GM12865 (cell line): Measurements from ENCODE around the gene MACROD1.

Source experiments
- DNase-seq: peaks from one replicate; pipeline ENCODE4 v3.0.0; 2010; ENCODE audit warnings: low read depth
- H3K4me3 ChIP-seq: 2 replicates; pipeline ENCODE4 v1.5.1; 2011; ENCODE audit warnings: mild to moderate bottlenecking, low read depth, low read length, control low read depth
- TF ChIP-seq, protein P1 (sequence below): IDR thresholded peaks from 2 replicates; pipeline ENCODE4 v1.5.1; 2011; ENCODE audit warnings: low read length, control low read depth, low read depth, inconsistent platforms; ENCODE audit not compliant: insufficient read depth; ENCODE audit errors: missing control alignments

The MACROD1 gene

DNA sequence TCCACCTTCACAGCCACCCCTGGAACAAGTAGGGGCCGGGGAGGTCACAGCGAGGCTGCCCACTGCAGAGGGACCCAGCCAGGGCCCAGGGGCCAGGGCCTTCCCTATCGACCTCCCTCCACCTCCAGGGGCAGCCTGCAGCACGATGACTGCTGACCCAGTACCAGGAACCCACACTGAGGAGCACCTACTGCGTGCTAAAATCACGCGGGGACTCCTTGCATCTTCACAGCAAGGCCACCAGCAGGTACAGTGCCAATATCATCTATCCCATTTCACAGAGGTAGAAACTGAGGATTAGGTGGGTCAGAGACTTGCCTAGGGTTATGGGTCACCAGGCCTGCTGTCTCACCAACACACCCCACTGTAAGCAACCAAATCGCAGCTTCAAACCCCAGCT, 14.6 kb downstream of the MACROD1 start:
- H3K4me3 ChIP-seq: no peak overlapping the region
- TF ChIP-seq, protein P1, sequence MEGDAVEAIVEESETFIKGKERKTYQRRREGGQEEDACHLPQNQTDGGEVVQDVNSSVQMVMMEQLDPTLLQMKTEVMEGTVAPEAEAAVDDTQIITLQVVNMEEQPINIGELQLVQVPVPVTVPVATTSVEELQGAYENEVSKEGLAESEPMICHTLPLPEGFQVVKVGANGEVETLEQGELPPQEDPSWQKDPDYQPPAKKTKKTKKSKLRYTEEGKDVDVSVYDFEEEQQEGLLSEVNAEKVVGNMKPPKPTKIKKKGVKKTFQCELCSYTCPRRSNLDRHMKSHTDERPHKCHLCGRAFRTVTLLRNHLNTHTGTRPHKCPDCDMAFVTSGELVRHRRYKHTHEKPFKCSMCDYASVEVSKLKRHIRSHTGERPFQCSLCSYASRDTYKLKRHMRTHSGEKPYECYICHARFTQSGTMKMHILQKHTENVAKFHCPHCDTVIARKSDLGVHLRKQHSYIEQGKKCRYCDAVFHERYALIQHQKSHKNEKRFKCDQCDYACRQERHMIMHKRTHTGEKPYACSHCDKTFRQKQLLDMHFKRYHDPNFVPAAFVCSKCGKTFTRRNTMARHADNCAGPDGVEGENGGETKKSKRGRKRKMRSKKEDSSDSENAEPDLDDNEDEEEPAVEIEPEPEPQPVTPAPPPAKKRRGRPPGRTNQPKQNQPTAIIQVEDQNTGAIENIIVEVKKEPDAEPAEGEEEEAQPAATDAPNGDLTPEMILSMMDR: no peak
- no peak for DNase-seq

DNA sequence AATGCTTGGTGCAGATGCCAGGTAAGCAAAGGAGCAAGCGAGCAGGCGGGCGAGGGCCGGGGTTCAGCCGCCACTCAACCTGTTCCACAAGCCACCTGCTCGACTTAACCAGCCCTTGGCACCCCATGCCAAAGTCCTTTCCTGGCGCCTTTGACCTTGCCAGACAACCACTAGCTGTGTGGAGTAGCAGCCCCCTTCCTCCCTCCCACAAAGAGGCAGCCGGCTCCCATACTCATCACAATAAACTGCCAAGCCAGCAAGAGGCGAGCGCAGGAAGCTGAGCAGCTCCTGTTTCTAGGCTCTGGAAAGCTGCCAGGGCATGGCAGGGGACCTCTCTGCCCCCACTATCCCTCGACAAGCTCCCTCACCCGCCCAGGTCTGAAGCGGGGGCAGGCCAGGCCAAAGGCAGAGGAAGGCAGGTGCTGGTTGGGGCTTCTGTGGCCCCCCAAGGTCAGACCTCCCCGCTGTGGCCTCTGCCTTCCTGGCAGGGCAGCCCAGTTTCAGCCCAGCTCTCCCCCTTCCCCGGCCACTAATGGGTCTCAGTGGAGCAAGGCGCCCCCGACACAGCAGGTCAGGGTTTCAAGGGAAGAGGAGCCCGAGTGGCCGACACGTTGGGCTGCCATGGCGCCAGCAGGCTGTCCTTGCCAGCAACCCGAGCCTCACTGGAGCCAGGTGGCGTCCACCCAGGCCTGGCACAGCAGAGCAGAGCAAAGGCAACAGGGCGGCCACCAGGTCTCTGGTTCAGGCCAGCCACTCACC, 15.3 kb downstream of the MACROD1 start:
- no peak for DNase-seq
- TF ChIP-seq, protein P1: no peak
- no peak overlapping the region for H3K4me3 ChIP-seq

DNA sequence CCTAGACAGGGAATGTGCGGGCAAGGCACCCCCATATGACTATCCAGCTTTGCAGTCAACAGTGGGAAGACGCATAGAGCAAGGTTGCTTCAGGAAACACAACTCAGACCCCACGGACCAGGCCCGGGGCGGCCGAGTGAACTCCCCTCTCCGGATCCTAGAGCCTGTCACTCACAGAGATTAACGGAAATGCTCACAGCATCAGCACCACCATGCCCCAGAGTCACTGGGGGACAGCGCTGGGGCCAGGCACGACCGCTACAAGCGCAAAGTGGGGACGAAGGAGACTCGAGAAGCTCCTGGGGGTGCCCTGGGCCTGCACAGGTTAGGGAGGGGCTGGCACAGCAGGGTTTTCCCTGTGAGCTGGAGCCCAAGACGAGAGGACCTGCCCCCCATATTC, 15.9 kb downstream of the MACROD1 start:
- TF ChIP-seq, protein P1: no peak
- DNase-seq: no peak

DNA sequence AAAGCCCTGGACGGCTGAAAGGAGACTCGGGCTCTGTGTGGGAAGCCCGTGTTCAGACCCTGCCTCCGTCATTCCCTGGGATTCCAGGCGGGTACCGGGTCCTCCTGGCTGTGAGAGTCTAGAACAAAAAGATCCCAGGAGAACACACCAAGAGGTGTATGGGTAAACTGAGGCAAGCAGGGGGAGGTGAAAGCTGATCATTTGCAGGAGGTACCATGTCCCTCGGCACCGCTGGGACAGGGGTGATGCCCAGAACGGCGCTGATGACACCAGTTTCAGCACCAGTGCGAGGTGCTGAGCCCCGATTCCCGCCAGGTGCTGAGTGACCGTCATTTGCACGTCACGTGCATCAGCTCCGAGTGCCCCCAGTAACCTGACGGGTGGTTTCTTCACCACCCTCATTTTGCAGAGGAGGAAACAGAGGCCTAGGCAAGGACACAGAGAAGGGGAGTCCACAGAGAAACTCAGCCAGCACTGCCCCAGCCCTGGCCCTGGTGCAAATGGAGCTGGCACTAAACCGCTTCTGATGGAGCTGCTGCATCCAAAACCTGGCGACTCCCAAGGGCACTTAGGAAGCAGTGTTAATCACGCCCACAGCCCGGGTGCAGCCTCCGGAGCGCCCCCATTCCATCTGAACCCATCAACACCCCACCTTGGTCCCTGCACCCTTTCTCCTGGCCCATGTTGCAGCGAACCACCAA, 16.8 kb downstream of the MACROD1 start:
- DNase-seq: no peak
- TF ChIP-seq, protein P1: no peak
- no peak overlapping the region for H3K4me3 ChIP-seq

More for the DNA sequence above, 15.9 kb downstream of the MACROD1 start:
- H3K4me3 ChIP-seq: no peak overlapping the region

DNA sequence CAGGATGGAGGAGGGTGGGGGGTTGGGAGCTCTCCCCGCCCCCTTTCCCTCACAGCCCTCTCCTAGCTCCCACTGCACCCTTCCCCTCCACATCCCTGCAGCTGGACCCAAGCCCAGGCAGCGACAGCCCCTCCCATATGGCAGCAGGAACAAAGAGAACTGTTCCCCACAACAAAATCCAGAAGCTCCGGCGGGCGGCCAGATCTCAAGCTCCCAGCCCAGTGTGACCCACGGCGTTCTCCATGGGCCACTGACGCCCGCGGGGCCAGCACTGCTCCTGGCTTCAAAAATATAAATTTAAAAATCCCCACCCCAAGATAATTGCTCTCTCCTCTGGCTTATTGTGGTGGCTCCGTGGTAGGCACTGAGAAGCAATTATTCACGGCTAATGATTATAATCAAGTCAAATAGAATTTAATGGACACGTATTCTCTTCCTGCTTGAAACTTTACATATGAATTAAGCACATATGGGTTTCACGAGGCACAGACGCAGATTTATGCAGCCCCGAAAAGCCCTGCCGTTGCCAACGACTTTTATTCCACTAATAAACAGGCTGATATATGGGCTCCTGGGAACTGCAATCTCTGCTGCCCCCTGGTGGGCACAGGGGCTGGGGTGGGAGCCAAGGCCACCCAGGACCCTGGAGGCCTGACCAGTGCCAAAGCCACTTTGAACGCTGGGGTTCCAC, 17.5 kb downstream of the MACROD1 start:
- peak; percentile 73 for DNase-seq
- H3K4me3 ChIP-seq: no peak overlapping the region
- TF ChIP-seq, protein P1: peak; percentile 86

DNA sequence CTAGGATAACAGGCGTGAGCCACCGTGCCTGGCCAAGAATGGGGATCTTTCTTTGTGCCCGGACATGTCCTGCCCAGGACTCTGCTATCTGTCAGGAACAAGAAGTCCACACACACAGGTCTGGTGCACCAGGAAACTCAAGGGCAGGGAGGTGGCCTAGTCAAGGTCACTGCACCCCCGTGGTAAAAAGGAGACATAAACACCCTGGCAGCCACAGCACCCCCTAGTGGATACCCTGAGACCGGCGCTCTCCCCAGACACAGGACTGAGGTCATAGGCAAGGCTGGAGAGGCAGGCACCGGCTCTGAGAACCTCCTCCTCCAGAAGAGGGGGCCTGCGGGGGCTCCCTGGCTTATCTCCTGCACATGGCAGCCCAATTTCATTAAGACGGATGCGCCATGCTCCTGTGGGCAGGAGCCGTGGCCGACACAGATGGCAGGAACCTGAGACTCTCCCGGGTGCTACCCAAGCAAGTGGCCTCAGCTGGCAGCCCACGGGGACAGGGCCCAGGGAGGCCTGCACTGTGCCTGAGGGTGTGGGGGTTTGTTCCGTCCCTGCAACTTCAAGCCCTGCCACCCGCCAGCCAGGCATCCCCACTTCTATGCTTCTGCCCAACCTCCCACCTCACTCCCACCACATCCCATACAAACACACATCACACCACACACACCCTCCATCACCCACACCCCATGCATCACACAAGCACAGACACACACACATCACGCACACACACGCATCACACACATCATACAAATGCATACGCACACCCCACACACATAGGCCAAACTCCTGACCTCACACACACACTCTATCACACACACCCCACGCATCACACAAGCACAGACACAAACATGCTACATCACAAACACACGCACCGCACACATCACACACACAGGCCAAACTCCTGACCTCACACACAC, 19.6 kb downstream of the MACROD1 start:
- peak; percentile 69 for DNase-seq
- H3K4me3 ChIP-seq: no peak overlapping the region
- TF ChIP-seq, protein P1: peak; percentile 84
